Type B pancreatic cell (in vitro differentiated cells): ENCODE measurements around the gene DNMT3L. TPM values are rescaled to one million over a fixed set of nuclear protein-coding genes. Genes with fewer than 3 reads are reported as not detected.
"Not testable (repeated sequence)": the region's sequence is repeated elsewhere in the genome, so short reads cannot be mapped to it uniquely, and the experiment has no call there.

Source experiments
- DNase-seq: peaks from one replicate; pipeline ENCODE4 v3.0.0; 2021; ENCODE audit warnings: mixed read lengths; ENCODE audit not compliant: unreplicated experiment; ENCODE audit errors: extremely low spot score
- H3K27ac Mint-ChIP-seq: 2 replicates; pipeline ENCODE4 v1.8.0; 2021; ENCODE audit warnings: mild to moderate bottlenecking, mixed read lengths
- H3K27me3 Mint-ChIP-seq: 2 replicates; pipeline ENCODE4 v1.8.0; 2021; ENCODE audit warnings: mixed read lengths
- H3K36me3 Mint-ChIP-seq: 2 replicates; pipeline ENCODE4 v1.8.0; 2021; ENCODE audit warnings: mixed read lengths
- H3K4me1 Mint-ChIP-seq: one replicate; pipeline ENCODE4 v1.8.0; 2021; ENCODE audit warnings: mixed read lengths; ENCODE audit not compliant: unreplicated experiment
- H3K4me3 Mint-ChIP-seq: 2 replicates; pipeline ENCODE4 v1.8.0; 2021; ENCODE audit warnings: mild to moderate bottlenecking, mixed read lengths
- H3K9me3 Mint-ChIP-seq: 2 replicates; pipeline ENCODE4 v1.8.0; 2021; ENCODE audit warnings: mixed read lengths
- total RNA-seq: library from RNA; stranded (reverse); gene quantifications from 2 replicates; pipeline ENCODE4 v1.2.1, GENCODE V29; 2021; ENCODE audit warnings: low replicate concordance
- TF ChIP-seq, protein P1 (sequence below): fragments of 200-600 bp; sonication (generic); conservative IDR thresholded peaks from 2 replicates; pipeline ENCODE4 v1.5.0; 2021; ENCODE audit warnings: antibody characterized with exemption, mild to moderate bottlenecking

Gene DNMT3L
- total RNA-seq, 1 donor from 2014 or later = not detected

DNA sequence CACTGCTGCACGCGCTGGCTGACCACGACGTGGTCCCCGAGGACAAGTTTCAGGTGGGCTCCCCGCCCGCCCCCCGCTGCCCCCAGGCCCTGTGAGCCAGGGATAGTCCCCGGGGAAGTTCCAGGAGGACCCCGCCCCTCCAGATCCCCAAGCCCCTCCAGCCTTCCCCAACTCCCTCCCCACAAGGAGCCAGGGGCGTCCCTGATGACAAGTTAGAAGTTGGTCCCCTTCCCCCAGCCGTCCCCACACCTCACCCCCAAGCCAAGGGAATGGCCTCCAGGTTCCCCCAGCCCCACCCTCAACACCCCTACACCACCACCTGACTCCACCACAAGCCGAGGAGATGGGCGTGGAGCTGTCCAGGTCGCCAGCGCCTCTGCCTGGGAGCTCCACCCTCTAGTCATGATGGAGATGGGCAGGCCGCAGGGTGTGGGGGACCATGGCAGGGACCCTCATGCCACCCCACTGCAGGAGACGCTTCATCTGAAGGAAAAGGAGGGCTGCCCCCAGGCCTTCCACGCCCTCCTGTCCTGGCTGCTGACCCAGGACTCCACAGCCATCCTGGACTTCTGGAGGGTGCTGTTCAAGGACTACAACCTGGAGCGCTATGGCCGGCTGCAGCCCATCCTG is 24.5 kb upstream of the DNMT3L start:
- peaks cover 9% of the 10 kb centered on the region for H3K27me3 Mint-ChIP-seq
- peaks cover 14% of the 10 kb centered on the region for H3K4me1 Mint-ChIP-seq
- H3K36me3 Mint-ChIP-seq = no peaks in the 10 kb centered on the region
- H3K9me3 Mint-ChIP-seq = no peaks in the 10 kb centered on the region
- TF ChIP-seq, protein P1, sequence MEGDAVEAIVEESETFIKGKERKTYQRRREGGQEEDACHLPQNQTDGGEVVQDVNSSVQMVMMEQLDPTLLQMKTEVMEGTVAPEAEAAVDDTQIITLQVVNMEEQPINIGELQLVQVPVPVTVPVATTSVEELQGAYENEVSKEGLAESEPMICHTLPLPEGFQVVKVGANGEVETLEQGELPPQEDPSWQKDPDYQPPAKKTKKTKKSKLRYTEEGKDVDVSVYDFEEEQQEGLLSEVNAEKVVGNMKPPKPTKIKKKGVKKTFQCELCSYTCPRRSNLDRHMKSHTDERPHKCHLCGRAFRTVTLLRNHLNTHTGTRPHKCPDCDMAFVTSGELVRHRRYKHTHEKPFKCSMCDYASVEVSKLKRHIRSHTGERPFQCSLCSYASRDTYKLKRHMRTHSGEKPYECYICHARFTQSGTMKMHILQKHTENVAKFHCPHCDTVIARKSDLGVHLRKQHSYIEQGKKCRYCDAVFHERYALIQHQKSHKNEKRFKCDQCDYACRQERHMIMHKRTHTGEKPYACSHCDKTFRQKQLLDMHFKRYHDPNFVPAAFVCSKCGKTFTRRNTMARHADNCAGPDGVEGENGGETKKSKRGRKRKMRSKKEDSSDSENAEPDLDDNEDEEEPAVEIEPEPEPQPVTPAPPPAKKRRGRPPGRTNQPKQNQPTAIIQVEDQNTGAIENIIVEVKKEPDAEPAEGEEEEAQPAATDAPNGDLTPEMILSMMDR = no peak
- DNase-seq = no peak
- no peak overlapping the region for H3K27ac Mint-ChIP-seq
- no peak overlapping the region for H3K4me3 Mint-ChIP-seq

DNA sequence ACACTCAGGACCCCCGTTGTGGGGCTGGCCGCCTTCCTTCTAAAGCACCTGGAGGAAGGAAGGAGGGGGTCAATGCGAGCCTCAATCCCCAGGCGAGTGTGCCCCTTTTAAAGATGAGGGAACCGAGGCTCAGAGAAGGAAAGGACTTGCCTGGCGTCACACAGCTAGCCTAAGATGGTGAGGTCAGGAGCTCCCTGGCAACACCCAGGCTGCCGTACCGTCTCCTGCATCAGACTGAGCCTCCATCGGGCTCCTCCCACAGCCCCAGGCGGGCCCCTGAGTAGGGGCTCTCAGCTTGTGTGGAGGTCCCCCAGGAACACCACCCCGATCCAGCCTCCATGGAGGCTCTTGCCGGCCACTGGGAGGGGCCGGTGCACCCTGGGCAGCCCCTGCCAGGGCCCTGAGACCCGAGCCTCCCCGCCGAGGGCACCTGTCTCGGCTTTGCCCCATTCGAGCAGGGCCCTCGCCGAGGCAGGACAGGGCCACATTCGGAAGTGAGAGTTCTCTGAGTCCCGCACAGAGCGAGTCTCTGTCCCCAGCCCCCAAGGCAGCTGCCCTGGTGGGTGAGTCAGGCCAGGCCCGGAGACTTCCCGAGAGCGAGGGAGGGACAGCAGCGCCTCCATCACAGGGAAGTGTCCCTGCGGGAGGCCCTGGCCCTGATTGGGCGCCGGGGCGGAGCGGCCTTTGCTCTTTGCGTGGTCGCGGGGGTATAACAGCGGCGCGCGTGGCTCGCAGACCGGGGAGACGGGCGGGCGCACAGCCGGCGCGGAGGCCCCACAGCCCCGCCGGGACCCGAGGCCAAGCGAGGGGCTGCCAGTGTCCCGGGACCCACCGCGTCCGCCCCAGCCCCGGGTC is 23.7 kb upstream of the DNMT3L start, which contains the start of gene AIRE:
Gene AIRE, plus strand, starts transcription at position 739 of the 855 bp plus-strand sequence. CDS start 131 bp downstream, outside the sequence.
- no peak for DNase-seq
- TF ChIP-seq, protein P1 = no peak
- Mint-ChIP-seq H3K4me3 (no peak within 1 kb of the TSS), H3K9me3 (no peaks in the 10 kb centered on the region), H3K4me1 (peaks cover 14% of the 10 kb centered on the region), H3K36me3 (no peaks in the 10 kb centered on the region), H3K27me3 (peaks cover 9% of the 10 kb centered on the region), H3K27ac (no peak within 1 kb of the TSS)

GRCh38 chr21:44283948-44284347 is 22.3 kb upstream of the DNMT3L start:
- no peak overlapping the region for H3K27ac Mint-ChIP-seq
- no peaks in the 10 kb centered on the region for H3K9me3 Mint-ChIP-seq
- TF ChIP-seq, protein P1 = no peak
- no peak overlapping the region for H3K4me3 Mint-ChIP-seq
- peaks cover 14% of the 10 kb centered on the region for H3K4me1 Mint-ChIP-seq
- DNase-seq = no peak
- peaks cover 9% of the 10 kb centered on the region for H3K27me3 Mint-ChIP-seq
- H3K36me3 Mint-ChIP-seq = no peaks in the 10 kb centered on the region

DNA sequence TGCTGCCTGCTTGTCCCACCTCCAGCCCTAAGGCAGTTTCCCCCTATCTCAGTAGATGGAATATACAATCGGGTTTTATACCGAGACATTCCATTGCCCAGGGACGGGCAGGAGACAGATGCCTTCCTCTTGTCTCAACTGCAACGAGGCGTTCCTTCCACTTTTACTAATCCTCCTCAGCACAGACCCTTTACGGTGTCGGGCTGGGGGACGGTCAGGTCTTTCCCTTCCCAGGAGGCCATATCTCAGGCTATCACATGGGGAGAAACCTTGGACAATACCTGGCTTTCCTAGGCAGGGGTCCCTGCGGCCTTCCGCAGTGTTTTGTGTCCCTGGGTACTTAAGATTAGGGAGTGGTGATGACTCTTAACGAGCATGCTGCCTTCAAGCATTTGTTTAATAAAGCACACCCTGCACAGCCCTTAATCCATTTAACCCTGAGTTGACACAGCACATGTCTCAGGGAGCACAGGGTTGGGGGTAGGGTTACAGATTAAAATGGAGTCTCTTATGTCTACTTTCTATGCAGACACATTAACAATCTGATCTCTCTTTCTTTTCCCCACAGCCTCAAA is 21.6 kb upstream of the DNMT3L start:
- H3K9me3 Mint-ChIP-seq, DNase-seq, H3K4me3 Mint-ChIP-seq, H3K36me3 Mint-ChIP-seq, H3K27me3 Mint-ChIP-seq: not testable (repeated sequence)
- Mint-ChIP-seq H3K4me1 (peaks cover 14% of the 10 kb centered on the region), H3K27ac (peak overlapping the region; percentile 24)

DNA sequence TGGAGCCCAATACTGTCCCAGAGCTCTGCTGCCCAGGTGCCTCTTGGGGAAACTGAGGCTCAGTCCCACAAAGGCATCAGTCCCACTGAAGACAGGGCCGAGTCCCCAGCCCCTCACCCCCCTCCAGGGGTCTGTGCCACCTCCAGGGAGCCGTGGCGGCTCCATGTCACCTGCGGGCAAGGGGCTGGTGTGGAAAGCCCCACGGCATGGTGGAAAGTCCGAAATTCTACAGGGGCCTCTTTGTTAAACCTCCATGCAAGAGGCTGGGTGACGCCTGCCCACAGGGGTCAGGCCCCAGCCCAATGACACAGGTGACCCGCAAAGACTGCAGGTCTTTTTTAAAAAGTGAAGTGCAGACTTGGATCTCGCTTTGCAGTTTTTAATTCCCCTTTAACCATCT is 20.7 kb upstream of the DNMT3L start:
- Mint-ChIP-seq H3K36me3 (no peaks in the 10 kb centered on the region), H3K27ac (no peak overlapping the region), H3K9me3 (no peaks in the 10 kb centered on the region), H3K4me3 (no peak overlapping the region), H3K27me3 (peaks cover 9% of the 10 kb centered on the region), H3K4me1 (peaks cover 14% of the 10 kb centered on the region)
- no peak for DNase-seq
- TF ChIP-seq, protein P1 = no peak

GRCh38 chr21:44281801-44282200 is 20.1 kb upstream of the DNMT3L start:
- Mint-ChIP-seq H3K4me1 (peaks cover 14% of the 10 kb centered on the region), H3K36me3 (no peaks in the 10 kb centered on the region)

More at GRCh38 chr21:44281801-44282200, 20.1 kb upstream of the DNMT3L start:
- Mint-ChIP-seq H3K4me3 (no peak overlapping the region), H3K27me3 (peaks cover 9% of the 10 kb centered on the region), H3K9me3 (no peaks in the 10 kb centered on the region), H3K27ac (no peak overlapping the region)
- TF ChIP-seq, protein P1 = no peak
- no peak for DNase-seq
